NOMO-1 (cell line): ENCODE measurements around the gene LYVE1.
"Not testable (repeated sequence)": the region's sequence is repeated elsewhere in the genome, so short reads cannot be mapped to it uniquely, and the experiment has no call there.

Experiments
- DNase-seq, 2 experiments: peaks; one replicate each; lab custom pipeline; 2025; ENCODE audit not compliant: unreplicated experiment in 2 of 2; lab: John Stamatoyannopoulos, UW

LYVE1 gene, protein sequence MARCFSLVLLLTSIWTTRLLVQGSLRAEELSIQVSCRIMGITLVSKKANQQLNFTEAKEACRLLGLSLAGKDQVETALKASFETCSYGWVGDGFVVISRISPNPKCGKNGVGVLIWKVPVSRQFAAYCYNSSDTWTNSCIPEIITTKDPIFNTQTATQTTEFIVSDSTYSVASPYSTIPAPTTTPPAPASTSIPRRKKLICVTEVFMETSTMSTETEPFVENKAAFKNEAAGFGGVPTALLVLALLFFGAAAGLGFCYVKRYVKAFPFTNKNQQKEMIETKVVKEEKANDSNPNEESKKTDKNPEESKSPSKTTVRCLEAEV

DNA sequence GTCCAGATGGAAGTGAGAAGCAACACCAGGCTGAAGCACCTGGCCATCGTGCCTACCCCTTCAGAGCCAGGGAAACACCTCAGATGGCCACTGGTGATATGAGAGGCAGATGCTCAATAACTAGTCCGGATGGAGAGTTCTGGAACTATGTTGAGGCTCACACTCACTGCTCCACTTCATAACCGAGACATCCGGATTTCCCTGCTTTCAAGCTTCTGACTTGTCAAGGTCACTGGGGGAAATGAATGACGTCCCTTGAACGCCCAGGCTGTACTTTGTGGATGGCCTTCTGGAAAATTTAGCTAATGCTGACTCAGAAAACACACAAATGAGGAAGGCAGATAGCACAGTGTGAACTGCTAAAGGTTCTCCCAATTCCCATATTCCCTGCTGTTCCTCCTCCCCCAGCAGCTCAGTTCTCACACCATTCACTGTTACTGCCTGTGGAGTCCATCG is at the start of gene LYVE1:
LYVE1 (minus strand) TSS at position 180 of the 456 bp plus-strand sequence; CDS start at position 47, 133 bp downstream.
- no peak for DNase-seq

GRCh38 chr11:10617551-10617950 is 49.1 kb upstream of the LYVE1 start:
- no peak for DNase-seq

GRCh38 chr11:10611979-10612862 is 43.8 kb upstream of the LYVE1 start:
- DNase-seq, result peak; percentile 55 to 83

- no peak for DNase-seq
These were observed 41.2 kb upstream of the LYVE1 start for GRCh38 chr11:10609636-10610035.

- peak; percentile 40 to 71 for DNase-seq
These were observed 40.1 kb upstream of the LYVE1 start for GRCh38 chr11:10608584-10608983.

GRCh38 chr11:10607462-10608132 is 39.1 kb upstream of the LYVE1 start:
- DNase-seq, result no peak

DNA sequence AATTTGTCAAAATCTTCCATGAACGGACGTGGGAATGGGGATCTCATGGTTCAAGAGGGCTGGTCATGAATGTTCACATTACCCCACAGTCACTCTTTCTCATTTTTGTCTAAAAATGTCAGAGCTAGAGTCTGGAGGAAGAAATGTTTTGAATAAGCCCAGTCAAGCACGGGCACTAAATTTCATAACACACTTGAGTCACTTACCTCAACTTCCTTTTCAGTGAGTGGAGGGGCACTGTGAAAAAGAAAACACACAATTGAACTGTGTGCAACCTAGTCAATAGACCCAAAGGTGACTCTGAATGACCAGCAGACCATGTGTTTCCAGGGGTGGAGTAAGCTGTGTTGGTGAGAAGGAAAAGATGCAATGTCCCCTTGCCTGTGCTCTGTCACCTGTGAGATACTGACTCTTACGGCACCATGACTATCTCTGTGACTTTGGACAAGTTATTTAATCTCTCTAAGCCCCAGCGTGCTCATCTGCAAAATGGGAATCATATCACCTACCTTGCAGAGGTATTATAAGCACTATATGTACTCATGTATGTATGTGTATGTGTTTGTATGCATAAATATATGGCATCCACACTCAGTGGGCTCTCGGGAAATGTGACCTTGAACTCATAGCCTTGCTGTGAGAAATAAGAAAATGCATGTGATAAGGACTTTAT is 38.2 kb upstream of the LYVE1 start:
- peak; percentile 76 to 93 for DNase-seq

DNA sequence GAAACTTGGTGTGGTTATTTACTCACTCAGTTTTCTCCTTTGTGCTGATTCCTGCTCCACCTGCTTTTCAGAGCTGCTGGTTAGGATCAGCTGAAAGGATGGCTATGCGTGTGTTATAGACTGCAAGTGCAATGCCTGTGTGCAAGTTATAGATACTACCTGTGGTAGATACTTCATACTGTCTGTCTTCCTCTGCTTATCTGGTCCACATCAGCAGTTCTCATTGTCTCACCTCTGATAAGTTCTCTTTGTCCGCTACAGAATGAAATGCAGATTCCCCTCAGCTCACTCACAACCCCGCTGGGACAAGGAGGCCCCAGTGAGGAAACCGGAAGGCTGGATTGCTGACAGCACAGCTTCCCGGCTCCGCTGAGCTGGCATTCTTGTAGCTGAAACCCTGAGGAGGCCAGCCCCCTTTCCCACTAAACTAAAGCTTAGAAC is 37.5 kb upstream of the LYVE1 start:
- DNase-seq, result peak in 1 of 2 experiments; percentile 32

DNA sequence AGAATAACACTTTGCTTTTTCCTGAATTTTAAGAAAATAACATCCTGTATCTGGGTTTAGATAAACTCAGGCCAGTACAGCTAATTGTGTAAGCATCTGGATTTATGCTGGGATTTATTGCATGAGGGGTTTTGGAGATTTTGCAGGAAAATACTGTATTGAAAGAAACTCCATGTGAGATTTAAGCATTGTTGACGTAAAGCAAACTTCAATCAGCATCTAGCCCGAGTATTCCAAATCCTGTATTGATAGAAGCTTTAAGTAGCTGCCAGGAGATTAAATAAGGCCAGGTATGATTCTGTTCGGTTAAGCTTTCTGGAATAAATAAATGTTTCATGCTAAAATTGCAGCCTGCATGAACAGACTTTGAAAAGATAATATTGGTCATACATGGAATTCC is 36.3 kb upstream of the LYVE1 start:
- DNase-seq, result no peak

DNA sequence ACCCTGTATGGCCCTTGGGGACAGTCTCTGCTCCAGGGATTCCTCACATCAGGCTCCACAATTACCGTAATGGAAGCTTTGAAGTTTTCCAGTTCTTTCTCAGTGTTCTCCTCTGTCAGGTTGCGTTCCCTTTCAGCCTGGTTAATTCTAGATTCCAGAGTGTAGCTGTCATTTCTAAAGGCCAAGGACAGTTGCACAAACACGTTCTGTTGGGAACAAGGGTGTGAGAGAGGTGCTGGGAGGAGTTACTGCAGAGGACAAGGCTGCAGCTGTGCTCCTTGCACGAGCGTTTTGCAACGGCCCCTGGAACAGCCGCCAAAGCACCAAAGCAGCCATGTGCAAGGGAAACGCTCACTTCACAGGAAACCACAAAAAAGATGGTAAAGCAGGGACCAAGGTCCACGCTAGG is 35.9 kb upstream of the LYVE1 start:
- peak in 1 of 2 experiments; percentile 7 for DNase-seq

- DNase-seq, result no peak
These were observed 35.3 kb upstream of the LYVE1 start for GRCh38 chr11:10603721-10604297.

- no peak for DNase-seq
These were observed 34.5 kb upstream of the LYVE1 start for GRCh38 chr11:10602945-10603344.

DNA sequence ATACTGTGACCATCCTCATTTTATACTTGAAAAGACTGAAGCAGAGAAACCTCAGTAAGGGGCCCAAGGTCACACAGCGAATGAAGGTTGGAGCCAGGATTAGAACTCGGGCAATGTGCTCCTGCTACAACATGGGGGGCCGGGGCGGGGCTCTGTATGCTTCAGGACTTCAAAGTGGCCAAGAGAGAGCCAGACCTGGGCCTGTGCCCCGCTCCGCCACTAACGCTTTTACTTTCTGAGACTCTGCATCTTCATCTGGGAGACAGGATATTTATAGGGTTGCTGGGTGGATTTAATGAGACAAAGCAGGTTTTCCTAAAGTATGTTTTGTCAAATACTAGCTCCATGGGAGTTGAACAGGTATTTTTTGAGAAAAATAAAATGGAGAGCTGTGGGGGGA is 33.9 kb upstream of the LYVE1 start:
- no peak for DNase-seq

GRCh38 chr11:10601837-10602236 is 33.4 kb upstream of the LYVE1 start:
- no peak for DNase-seq

- no peak for DNase-seq
These were observed 32.2 kb upstream of the LYVE1 start for GRCh38 chr11:10600570-10601248.

DNA sequence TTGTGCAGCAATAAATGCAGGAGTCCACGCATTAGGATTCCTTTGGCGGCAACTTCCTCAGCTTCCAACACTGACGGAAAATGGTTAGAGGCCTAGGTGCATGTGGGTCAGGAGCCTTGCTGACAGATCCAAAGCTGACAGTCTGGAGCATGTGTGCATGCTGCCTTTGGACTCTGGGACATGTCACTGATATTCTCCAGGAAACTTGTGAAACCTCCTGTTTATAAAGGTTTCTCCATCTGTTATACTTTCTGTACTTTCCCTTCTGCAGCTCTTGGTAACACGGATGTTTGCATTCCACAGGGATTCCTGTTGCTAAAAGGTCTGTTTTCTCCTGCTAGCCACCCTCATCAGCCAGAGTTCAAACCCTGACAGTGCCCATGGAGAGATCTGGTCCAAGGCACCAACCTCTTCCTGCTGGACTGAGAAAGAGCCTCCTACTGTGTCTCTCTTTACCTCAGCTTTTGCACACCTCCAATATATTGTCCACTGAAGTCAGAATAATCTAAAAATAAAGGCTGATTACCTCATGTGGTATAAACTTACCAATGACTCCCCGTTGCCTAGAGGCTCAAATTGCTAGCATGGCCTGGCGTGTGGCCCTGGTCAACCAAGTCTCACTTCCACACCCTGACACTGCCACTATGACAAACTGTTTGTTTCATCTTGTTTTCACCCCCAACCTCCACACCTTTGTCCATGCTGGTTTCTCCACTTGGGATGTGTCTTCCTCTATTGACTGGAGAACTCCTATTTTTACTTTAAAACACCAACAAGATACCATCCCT is 31.1 kb upstream of the LYVE1 start:
- DNase-seq, result no peak

- no peak for DNase-seq
These were observed 30.4 kb upstream of the LYVE1 start for GRCh38 chr11:10598816-10599215.

- peak in 1 of 2 experiments; percentile 46 for DNase-seq
These were observed 29.4 kb upstream of the LYVE1 start for GRCh38 chr11:10597877-10598351.

GRCh38 chr11:10595840-10596239 is 27.4 kb upstream of the LYVE1 start:
- DNase-seq, result not testable (repeated sequence)
